Measurements from ENCODE around the gene GNAT1. TPM values are rescaled to one million over a fixed set of nuclear protein-coding genes. Genes with fewer than 3 reads are reported as not detected.

GNAT1 gene
- total and polyA plus RNA-seq, 2 of the 13 experiments (the other 11 are each of a cell fraction or from before 2014, with no cell fraction given): 0.15 TPM; not detected in 1

GRCh38 chr3:50246517-50246954 is 55.1 kb downstream of the GNAT1 start (continued):
- TF ChIP-seq HNF1B (CRISPR knock-in tag; IDR thresholded peaks at IDR 0.05): 0 out of 2 replicates have a peak, but pooled peaks have one; percentile 3
- TF ChIP-seq PHF21A (CRISPR knock-in tag; IDR thresholded peaks at IDR 0.05): 0 out of 2 replicates have a peak, but pooled peaks have one; percentile 21
- TF ChIP-seq ZNF781 (CRISPR knock-in tag; IDR thresholded peaks at IDR 0.05; ENCODE audit: borderline replicate concordance, not compliant biosample characterization): peak; percentile 1
- TF ChIP-seq MBNL3 (CRISPR knock-in tag; conservative IDR thresholded peaks at IDR 0.05): no peak
- 0 out of 2 replicates have a peak, but pooled peaks have one; percentile 14 for TF ChIP-seq ZFP91 (CRISPR knock-in tag; IDR thresholded peaks at IDR 0.05; ENCODE audit: borderline replicate concordance)
- no peak for TF ChIP-seq MTA1 (CRISPR knock-in tag; IDR thresholded peaks at IDR 0.05; ENCODE audit: borderline replicate concordance)
- no peak for TF ChIP-seq ERF (CRISPR knock-in tag; IDR thresholded peaks at IDR 0.05)
- TF ChIP-seq TIGD3 (CRISPR knock-in tag; IDR thresholded peaks at IDR 0.05; ENCODE audit: borderline replicate concordance): no peak
- TF ChIP-seq MTF1 (CRISPR knock-in tag; IDR thresholded peaks at IDR 0.05): no peak
- no peak for TF ChIP-seq ZNF274 (CRISPR knock-in tag; IDR thresholded peaks at IDR 0.05)
- no peak for TF ChIP-seq ZNF672 (CRISPR knock-in tag; IDR thresholded peaks at IDR 0.05)
- TF ChIP-seq NR2F6 (IDR thresholded peaks at IDR 0.05): no peak
- no peak for TF ChIP-seq NR2F6 (CRISPR knock-in tag; IDR thresholded peaks at IDR 0.05)
- peak; percentile 35; the same call in 1 of the 2 replicates for TF ChIP-seq MAFF (IDR thresholded peaks at IDR 0.05; ENCODE audit: low read depth, low read length)
- 0 out of 2 replicates have a peak, but pooled peaks have one; percentile 76 for TF ChIP-seq MTF2 (CRISPR knock-in tag; IDR thresholded peaks at IDR 0.05; ENCODE audit: borderline replicate concordance)
- TF ChIP-seq FOSL1 (CRISPR knock-in tag; IDR thresholded peaks at IDR 0.05; ENCODE audit: borderline replicate concordance): no peak

MicroRNAs within 50 kb of the gene (microRNA counts, 767-probe panel; counts per million panel counts)
- microRNA hsa-miR-566: not detected

Small RNA genes lying within 50 kb of the gene (microRNA-seq; reads per million reads assigned to microRNA genes)
- gene MIR566: not detected
- not detected for gene MIR5787

Small RNA genes lying within 50 kb of the gene (small RNA-seq; reads per million reads assigned to genes)
- gene MIR566 (ENCODE audit: insufficient read depth in 2 of 3, insufficient read length in 3 of 3, low read depth in 2 of 3, low replicate concordance in 1 of 3) (0 reads per million in 3 experiments), gene MIR5787 (ENCODE audit: insufficient read depth in 2 of 3, insufficient read length in 3 of 3, low read depth in 2 of 3, low replicate concordance in 1 of 3) (0 reads per million in 3 experiments)

Other genes with a start within 250 kb of the GNAT1 start
- gene RBM5, start 102.7 kb upstream of the GNAT1 start, total RNA-seq (2016; rRNA removed; fragmentation: Illumina TruSeq; extraction: Trizol): 65.0 and 106 TPM in 2 replicates
- gene RBM5, start 102.7 kb upstream of the GNAT1 start, polyA plus RNA-seq (2011; rRNA removed): 204 and 254 TPM in 2 replicates
- 3.6 and 7.6 TPM in 2 replicates for gene SEMA3F, start 36.3 kb upstream of the GNAT1 start, total RNA-seq (2016; rRNA removed; fragmentation: Illumina TruSeq; extraction: Trizol)
- 14.8 and 17.2 TPM in 2 replicates for gene SEMA3F, start 36.3 kb upstream of the GNAT1 start, polyA plus RNA-seq (2011; rRNA removed)
- gene SLC38A3, start 13.7 kb downstream of the GNAT1 start, total RNA-seq (2016; rRNA removed; fragmentation: Illumina TruSeq; extraction: Trizol): 14.3 and 29.8 TPM in 2 replicates
- 164 and 247 TPM in 2 replicates for gene SLC38A3, start 13.7 kb downstream of the GNAT1 start, polyA plus RNA-seq (2011; rRNA removed)
- 34.5 and 51.1 TPM in 2 replicates for gene GNAI2, start 44.6 kb downstream of the GNAT1 start, total RNA-seq (2016; rRNA removed; fragmentation: Illumina TruSeq; extraction: Trizol)
- gene GNAI2, start 44.6 kb downstream of the GNAT1 start, polyA plus RNA-seq (2011; rRNA removed): 66.1 and 66.2 TPM in 2 replicates
- 25.6 and 93.2 TPM in 2 replicates for gene SEMA3B, start 77.5 kb downstream of the GNAT1 start, total RNA-seq (2016; rRNA removed; fragmentation: Illumina TruSeq; extraction: Trizol)
- 158 and 173 TPM in 2 replicates for gene SEMA3B, start 77.5 kb downstream of the GNAT1 start, polyA plus RNA-seq (2011; rRNA removed)
- 0.07 TPM in 1 of 2 replicates, not detected in the other for gene LSMEM2, start 87.5 kb downstream of the GNAT1 start, total RNA-seq (2016; rRNA removed; fragmentation: Illumina TruSeq; extraction: Trizol)
- 0.41 and 0.44 TPM in 2 replicates for gene LSMEM2, start 87.5 kb downstream of the GNAT1 start, polyA plus RNA-seq (2011; rRNA removed)
- gene IFRD2, start 100.8 kb downstream of the GNAT1 start, total RNA-seq (2016; rRNA removed; fragmentation: Illumina TruSeq; extraction: Trizol): 81.4 and 96.1 TPM in 2 replicates
- gene IFRD2, start 100.8 kb downstream of the GNAT1 start, polyA plus RNA-seq (2011; rRNA removed): 32.8 and 43.1 TPM in 2 replicates
- gene HYAL3, start 107.8 kb downstream of the GNAT1 start, total RNA-seq (2016; rRNA removed; fragmentation: Illumina TruSeq; extraction: Trizol): 5.5 and 5.9 TPM in 2 replicates
- gene HYAL3, start 107.8 kb downstream of the GNAT1 start, polyA plus RNA-seq (2011; rRNA removed): 10.4 and 12.9 TPM in 2 replicates
- 1.5 and 3.4 TPM in 2 replicates for gene NAA80, start 107.8 kb downstream of the GNAT1 start, total RNA-seq (2016; rRNA removed; fragmentation: Illumina TruSeq; extraction: Trizol)
- gene NAA80, start 107.8 kb downstream of the GNAT1 start, polyA plus RNA-seq (2011; rRNA removed): 8.7 and 13.1 TPM in 2 replicates
- 50.5 and 76.5 TPM in 2 replicates for gene HYAL1, start 112.0 kb downstream of the GNAT1 start, total RNA-seq (2016; rRNA removed; fragmentation: Illumina TruSeq; extraction: Trizol)
- 193 and 218 TPM in 2 replicates for gene HYAL1, start 112.0 kb downstream of the GNAT1 start, polyA plus RNA-seq (2011; rRNA removed)
- gene HYAL2, start 131.1 kb downstream of the GNAT1 start, total RNA-seq (2016; rRNA removed; fragmentation: Illumina TruSeq; extraction: Trizol): 40.9 and 76.2 TPM in 2 replicates
- gene HYAL2, start 131.1 kb downstream of the GNAT1 start, polyA plus RNA-seq (2011; rRNA removed): 102 and 144 TPM in 2 replicates
- 35.9 and 36.7 TPM in 2 replicates for gene TUSC2, start 136.6 kb downstream of the GNAT1 start, total RNA-seq (2016; rRNA removed; fragmentation: Illumina TruSeq; extraction: Trizol)
- gene TUSC2, start 136.6 kb downstream of the GNAT1 start, polyA plus RNA-seq (2011; rRNA removed): 38.5 and 39.1 TPM in 2 replicates
- gene RASSF1, start 149.2 kb downstream of the GNAT1 start, total RNA-seq (2016; rRNA removed; fragmentation: Illumina TruSeq; extraction: Trizol): 7.7 and 10.2 TPM in 2 replicates
- gene RASSF1, start 149.2 kb downstream of the GNAT1 start, polyA plus RNA-seq (2011; rRNA removed): 27.5 and 28.6 TPM in 2 replicates
- gene ZMYND10, start 154.1 kb downstream of the GNAT1 start, total RNA-seq (2016; rRNA removed; fragmentation: Illumina TruSeq; extraction: Trizol): 0.49 and 0.60 TPM in 2 replicates
- 0.74 and 1.8 TPM in 2 replicates for gene ZMYND10, start 154.1 kb downstream of the GNAT1 start, polyA plus RNA-seq (2011; rRNA removed)
- gene NPRL2, start 159.2 kb downstream of the GNAT1 start, total RNA-seq (2016; rRNA removed; fragmentation: Illumina TruSeq; extraction: Trizol): 25.3 and 30.6 TPM in 2 replicates
- gene NPRL2, start 159.2 kb downstream of the GNAT1 start, polyA plus RNA-seq (2011; rRNA removed): 51.4 and 52.7 TPM in 2 replicates
- gene CYB561D2, start 159.3 kb downstream of the GNAT1 start, total RNA-seq (2016; rRNA removed; fragmentation: Illumina TruSeq; extraction: Trizol): 9.1 and 17.2 TPM in 2 replicates
- gene CYB561D2, start 159.3 kb downstream of the GNAT1 start, polyA plus RNA-seq (2011; rRNA removed): 11.1 and 13.0 TPM in 2 replicates
- 15.2 and 30.7 TPM in 2 replicates for gene TMEM115, start 167.9 kb downstream of the GNAT1 start, total RNA-seq (2016; rRNA removed; fragmentation: Illumina TruSeq; extraction: Trizol)
- 22.1 and 31.0 TPM in 2 replicates for gene TMEM115, start 167.9 kb downstream of the GNAT1 start, polyA plus RNA-seq (2011; rRNA removed)

Data from HepG2 (cell line).